ENCODE measurements around the gene HOGA1. TPM values are rescaled to one million over a fixed set of nuclear protein-coding genes. Genes with fewer than 3 reads are reported as not detected.

HOGA1 gene
- total RNA-seq, 1 experiment from 2014 or later, result 4.4 TPM

DNA sequence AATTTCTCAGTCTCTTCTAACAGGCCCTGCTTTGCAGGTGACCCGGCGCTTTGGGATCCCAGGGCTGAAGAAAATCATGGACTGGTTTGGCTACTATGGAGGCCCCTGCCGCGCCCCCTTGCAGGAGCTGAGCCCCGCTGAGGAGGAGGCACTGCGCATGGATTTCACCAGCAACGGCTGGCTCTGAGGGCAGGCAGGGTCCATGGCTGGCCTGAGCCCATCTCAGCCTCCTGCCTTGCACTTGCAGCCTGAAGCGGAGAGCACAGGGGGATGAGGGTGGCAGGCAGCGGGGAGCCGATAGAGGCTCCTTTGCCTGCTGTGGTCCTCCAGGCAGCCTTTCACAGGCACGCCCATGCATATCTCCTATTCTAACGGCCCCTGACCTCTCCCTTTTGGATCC, 27.3 kb downstream of the HOGA1 start:
- no TSS peak for BruUV-seq (replicated peaks)
- Histone ChIP-seq H3K79me2 (ENCODE audit: low read depth) (no peaks in the 10 kb centered on the region), H4K20me1 (ENCODE audit: insufficient read depth) (no peaks in the 10 kb centered on the region), H3K4me1 (replicated peaks; ENCODE audit: insufficient read depth) (no peaks in the 10 kb centered on the region), H3K27ac (no peak overlapping the region), H3K4me3 (no peak overlapping the region), H3K36me3 (ENCODE audit: low read depth) (no peaks in the 10 kb centered on the region), H3K27me3 (ENCODE audit: insufficient read depth, low read depth) (no peaks in the 10 kb centered on the region), H3K9me2 (ENCODE audit: insufficient read depth) (no peaks in the 10 kb centered on the region), H3K9me3 (ENCODE audit: insufficient read depth, low read depth) (no peaks in the 10 kb centered on the region), H3F3A (ENCODE audit: insufficient read depth, low read depth) (no peaks in the 10 kb centered on the region), H2AFZ (no peak overlapping the region), H3K4me2 (no peak overlapping the region)
- TF ChIP-seq EZH2 (IDR thresholded peaks at IDR 0.05; ENCODE audit: low read depth), result no peak
- TF ChIP-seq, protein P1, sequence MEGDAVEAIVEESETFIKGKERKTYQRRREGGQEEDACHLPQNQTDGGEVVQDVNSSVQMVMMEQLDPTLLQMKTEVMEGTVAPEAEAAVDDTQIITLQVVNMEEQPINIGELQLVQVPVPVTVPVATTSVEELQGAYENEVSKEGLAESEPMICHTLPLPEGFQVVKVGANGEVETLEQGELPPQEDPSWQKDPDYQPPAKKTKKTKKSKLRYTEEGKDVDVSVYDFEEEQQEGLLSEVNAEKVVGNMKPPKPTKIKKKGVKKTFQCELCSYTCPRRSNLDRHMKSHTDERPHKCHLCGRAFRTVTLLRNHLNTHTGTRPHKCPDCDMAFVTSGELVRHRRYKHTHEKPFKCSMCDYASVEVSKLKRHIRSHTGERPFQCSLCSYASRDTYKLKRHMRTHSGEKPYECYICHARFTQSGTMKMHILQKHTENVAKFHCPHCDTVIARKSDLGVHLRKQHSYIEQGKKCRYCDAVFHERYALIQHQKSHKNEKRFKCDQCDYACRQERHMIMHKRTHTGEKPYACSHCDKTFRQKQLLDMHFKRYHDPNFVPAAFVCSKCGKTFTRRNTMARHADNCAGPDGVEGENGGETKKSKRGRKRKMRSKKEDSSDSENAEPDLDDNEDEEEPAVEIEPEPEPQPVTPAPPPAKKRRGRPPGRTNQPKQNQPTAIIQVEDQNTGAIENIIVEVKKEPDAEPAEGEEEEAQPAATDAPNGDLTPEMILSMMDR (conservative IDR thresholded peaks at IDR 0.05), result no peak
- ChIA-PET POLR2A (ENCODE audit: unreplicated experiment) (no interaction called here), CTCF (no interaction called here)
- intact Hi-C loops (cut with micrococcal nuclease; ENCODE audit: unreplicated experiment), result loop anchor here (10.0 kb wide), 1 partner anchor 57 kb away; no protein-coding TSS in a partner anchor
- DNase-seq, result no peak

DNA sequence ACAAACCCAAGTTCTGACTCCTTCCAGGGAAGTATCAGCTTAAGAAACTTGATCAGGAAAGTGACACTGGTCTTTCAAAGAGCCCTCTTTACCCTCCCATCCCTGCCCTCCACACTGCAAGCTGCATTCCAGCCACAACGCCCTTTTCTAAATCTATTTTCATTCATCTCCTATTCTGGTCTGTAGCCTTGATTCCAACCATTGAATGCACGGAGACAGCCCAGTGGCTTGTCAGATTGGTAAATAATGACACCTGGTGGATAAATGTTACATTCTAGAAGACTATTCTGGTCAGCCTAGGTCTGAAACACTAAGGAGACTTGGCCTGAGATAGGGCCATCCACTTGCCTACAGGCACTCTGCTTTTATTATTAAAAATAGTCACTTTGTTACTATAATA, 28.2 kb downstream of the HOGA1 start:
- intact Hi-C loops (cut with micrococcal nuclease; ENCODE audit: unreplicated experiment), result loop anchor here (1.0 to 10.0 kb wide), 5 partner anchors 38 to 205 kb away; partner anchors contain the start of genes MMS19 and UBTD1
- H3K9me3 ChIP-seq (ENCODE audit: insufficient read depth, low read depth), result no peaks in the 10 kb centered on the region
- peak; percentile 10 to 51 for DNase-seq

DNA sequence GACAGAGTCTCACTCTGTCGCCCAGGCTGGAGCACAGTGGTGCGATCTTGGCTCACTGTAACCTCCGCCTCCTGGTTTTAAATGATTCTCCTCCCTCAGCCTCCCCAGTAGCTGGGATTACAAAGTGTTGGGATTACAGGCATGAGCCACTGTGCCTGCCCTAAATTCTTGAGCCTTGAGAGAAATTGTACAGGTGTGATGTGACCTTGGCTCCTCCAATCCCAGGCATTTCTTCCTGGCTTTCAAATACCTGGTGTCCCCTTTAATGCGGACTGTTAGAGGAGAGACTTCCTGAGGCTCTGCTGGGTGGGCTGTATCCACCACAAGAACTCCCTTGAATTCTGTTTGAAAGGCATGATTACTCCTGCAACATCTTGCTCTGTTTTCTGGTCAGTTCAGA, 34.1 kb downstream of the HOGA1 start:
- CTCF ChIA-PET, result no interaction called here
- no peak overlapping the region for H2AFZ ChIP-seq
- intact Hi-C loops (cut with micrococcal nuclease; ENCODE audit: unreplicated experiment), result loop anchor here (10.0 kb wide), 1 partner anchor 63 kb away; no protein-coding TSS in a partner anchor
- H3K27ac ChIP-seq, result no peak overlapping the region
- no peaks in the 10 kb centered on the region for H3K27me3 ChIP-seq (ENCODE audit: insufficient read depth, low read depth)
- BruUV-seq (replicated peaks), result no TSS peak
- H3K4me3 ChIP-seq, result no peak overlapping the region
- no peaks in the 10 kb centered on the region for H4K20me1 ChIP-seq (ENCODE audit: insufficient read depth)
- H3K4me2 ChIP-seq, result no peak overlapping the region
- no peaks in the 10 kb centered on the region for H3K79me2 ChIP-seq (ENCODE audit: low read depth)
- no peaks in the 10 kb centered on the region for H3K4me1 ChIP-seq (replicated peaks; ENCODE audit: insufficient read depth)
- TF ChIP-seq, protein P1 (conservative IDR thresholded peaks at IDR 0.05), result no peak
- TF ChIP-seq EZH2 (IDR thresholded peaks at IDR 0.05; ENCODE audit: low read depth), result no peak
- DNase-seq, result no peak
- H3K9me3 ChIP-seq (ENCODE audit: insufficient read depth, low read depth), result no peaks in the 10 kb centered on the region
- POLR2A ChIA-PET (ENCODE audit: unreplicated experiment), result interaction anchor here (0.7 kb wide), 1 partner anchor 14 kb away, joined by 4 read pairs; no protein-coding TSS in a partner anchor
- H3K9me2 ChIP-seq (ENCODE audit: insufficient read depth), result no peaks in the 10 kb centered on the region
- H3F3A ChIP-seq (ENCODE audit: insufficient read depth, low read depth), result no peaks in the 10 kb centered on the region
- no peaks in the 10 kb centered on the region for H3K36me3 ChIP-seq (ENCODE audit: low read depth)

More for the DNA sequence above, 28.2 kb downstream of the HOGA1 start:
- no peaks in the 10 kb centered on the region for H3K27me3 ChIP-seq (ENCODE audit: insufficient read depth, low read depth)
- H3K4me3 ChIP-seq, result no peak overlapping the region
- no TSS peak for BruUV-seq (replicated peaks)
- no peak overlapping the region for H3K27ac ChIP-seq
- H3F3A ChIP-seq (ENCODE audit: insufficient read depth, low read depth), result no peaks in the 10 kb centered on the region
- H2AFZ ChIP-seq, result no peak overlapping the region
- no peaks in the 10 kb centered on the region for H3K79me2 ChIP-seq (ENCODE audit: low read depth)
- CTCF ChIA-PET, result interaction anchor here (0.6 to 1.6 kb wide), 4 partner anchors 16 to 40 kb away, joined by 3 to 5 read pairs (median 4); partner anchors contain the start of gene ANKRD2
- H3K4me2 ChIP-seq, result no peak overlapping the region
- no peak for TF ChIP-seq EZH2 (IDR thresholded peaks at IDR 0.05; ENCODE audit: low read depth)
- TF ChIP-seq, protein P1 (conservative IDR thresholded peaks at IDR 0.05), result peak; percentile 67
- POLR2A ChIA-PET (ENCODE audit: unreplicated experiment), result no interaction called here
- no peaks in the 10 kb centered on the region for H4K20me1 ChIP-seq (ENCODE audit: insufficient read depth)
- H3K9me2 ChIP-seq (ENCODE audit: insufficient read depth), result no peaks in the 10 kb centered on the region
- H3K4me1 ChIP-seq (replicated peaks; ENCODE audit: insufficient read depth), result no peaks in the 10 kb centered on the region
- H3K36me3 ChIP-seq (ENCODE audit: low read depth), result no peaks in the 10 kb centered on the region

Measured in PC-9 (cell line).